ENCODE measurements around the gene MAD1L1. TPM values are rescaled to one million over a fixed set of nuclear protein-coding genes. Genes with fewer than 3 reads are reported as not detected.

The MAD1L1 gene
- total RNA-seq, 2 donors from 2014 or later: 59.1 to 61.4 TPM

- peaks cover 4% of the 10 kb centered on the region for H3K36me3 ChIP-seq (ENCODE audit: control insufficient read depth, insufficient read depth, low read length)
- H3K27me3 ChIP-seq (ENCODE audit: control insufficient read depth, insufficient read depth, low read length, poor library complexity, severe bottlenecking): no peaks in the 10 kb centered on the region
- H3K4me3 ChIP-seq (ENCODE audit: low read length): no peak overlapping the region
- 94 to 95% methylated on average over 10 to 12 of the region's 12 CpGs for WGBS, 2 experiments (ENCODE audit: insufficient coverage in 1 of 2, insufficient read length in 1 of 2)
- TF ChIP-seq, protein P1, sequence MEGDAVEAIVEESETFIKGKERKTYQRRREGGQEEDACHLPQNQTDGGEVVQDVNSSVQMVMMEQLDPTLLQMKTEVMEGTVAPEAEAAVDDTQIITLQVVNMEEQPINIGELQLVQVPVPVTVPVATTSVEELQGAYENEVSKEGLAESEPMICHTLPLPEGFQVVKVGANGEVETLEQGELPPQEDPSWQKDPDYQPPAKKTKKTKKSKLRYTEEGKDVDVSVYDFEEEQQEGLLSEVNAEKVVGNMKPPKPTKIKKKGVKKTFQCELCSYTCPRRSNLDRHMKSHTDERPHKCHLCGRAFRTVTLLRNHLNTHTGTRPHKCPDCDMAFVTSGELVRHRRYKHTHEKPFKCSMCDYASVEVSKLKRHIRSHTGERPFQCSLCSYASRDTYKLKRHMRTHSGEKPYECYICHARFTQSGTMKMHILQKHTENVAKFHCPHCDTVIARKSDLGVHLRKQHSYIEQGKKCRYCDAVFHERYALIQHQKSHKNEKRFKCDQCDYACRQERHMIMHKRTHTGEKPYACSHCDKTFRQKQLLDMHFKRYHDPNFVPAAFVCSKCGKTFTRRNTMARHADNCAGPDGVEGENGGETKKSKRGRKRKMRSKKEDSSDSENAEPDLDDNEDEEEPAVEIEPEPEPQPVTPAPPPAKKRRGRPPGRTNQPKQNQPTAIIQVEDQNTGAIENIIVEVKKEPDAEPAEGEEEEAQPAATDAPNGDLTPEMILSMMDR (conservative IDR thresholded peaks at IDR 0.05): no peak
- H3K27ac ChIP-seq (ENCODE audit: low read depth, low read length): peak overlapping the region; percentile 97
- Mint-ChIP-seq H3K27me3 (ENCODE audit: insufficient read depth) (no peaks in the 10 kb centered on the region), H3K4me3 (no peak overlapping the region), H3K36me3 (ENCODE audit: low read depth) (peaks cover 6% of the 10 kb centered on the region), H3K27ac (peak overlapping the region; percentile 72), H3K9me3 (no peaks in the 10 kb centered on the region), H3K4me1 (peaks cover 27% of the 10 kb centered on the region)
- peaks cover 7% of the 10 kb centered on the region for H3K4me1 ChIP-seq (ENCODE audit: control insufficient read depth, insufficient read depth, low read length)
- peak; percentile 63 for DNase-seq
- no peak overlapping the region for H3K9ac ChIP-seq (ENCODE audit: extremely low read depth, low read length, poor library complexity, severe bottlenecking)
- no peaks in the 10 kb centered on the region for H3K9me3 ChIP-seq (ENCODE audit: control insufficient read depth, low read length)
Measured at GRCh38 chr7:2106440-2106839, 126.3 kb downstream of the MAD1L1 start.

DNA sequence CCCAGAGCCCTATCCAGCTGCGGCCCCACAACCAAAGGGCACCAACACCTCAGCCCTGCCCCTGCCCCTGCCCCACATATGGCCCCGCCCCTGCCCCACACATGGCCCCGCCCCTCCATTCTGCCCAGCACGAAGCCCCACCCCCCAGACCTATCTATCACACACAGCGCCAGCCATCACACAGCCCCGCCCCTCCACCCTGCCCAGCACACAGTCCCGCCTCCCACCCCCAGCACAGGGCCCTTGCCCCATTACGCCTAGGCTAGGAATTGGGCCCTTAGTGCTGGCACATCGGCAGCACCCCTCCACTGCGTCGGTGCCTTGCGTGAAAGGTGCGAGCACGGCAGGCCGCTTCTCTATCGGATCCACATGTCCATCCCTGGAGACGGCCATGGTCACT is 126.8 kb downstream of the MAD1L1 start:
- Mint-ChIP-seq H3K4me1 (peaks cover 26% of the 10 kb centered on the region), H3K27me3 (ENCODE audit: insufficient read depth) (no peaks in the 10 kb centered on the region), H3K27ac (peak overlapping the region; percentile 78), H3K4me3 (no peak overlapping the region), H3K36me3 (ENCODE audit: low read depth) (peaks cover 6% of the 10 kb centered on the region), H3K9me3 (no peaks in the 10 kb centered on the region)
- no peak overlapping the region for H3K27ac ChIP-seq (ENCODE audit: low read depth, low read length)
- H3K36me3 ChIP-seq (ENCODE audit: control insufficient read depth, insufficient read depth, low read length): peaks cover 4% of the 10 kb centered on the region
- H3K9ac ChIP-seq (ENCODE audit: extremely low read depth, low read length, poor library complexity, severe bottlenecking): no peak overlapping the region
- H3K4me3 ChIP-seq (ENCODE audit: low read length): no peak overlapping the region
- WGBS, 2 experiments (ENCODE audit: insufficient coverage in 1 of 2, insufficient read length in 1 of 2): 92 to 100% methylated on average over 3 to 17 of the region's 17 CpGs
- TF ChIP-seq, protein P1 (conservative IDR thresholded peaks at IDR 0.05): no peak
- H3K27me3 ChIP-seq (ENCODE audit: control insufficient read depth, insufficient read depth, low read length, poor library complexity, severe bottlenecking): no peaks in the 10 kb centered on the region
- DNase-seq: peak; percentile 86
- H3K9me3 ChIP-seq (ENCODE audit: control insufficient read depth, low read length): no peaks in the 10 kb centered on the region
- peaks cover 7% of the 10 kb centered on the region for H3K4me1 ChIP-seq (ENCODE audit: control insufficient read depth, insufficient read depth, low read length)

DNA sequence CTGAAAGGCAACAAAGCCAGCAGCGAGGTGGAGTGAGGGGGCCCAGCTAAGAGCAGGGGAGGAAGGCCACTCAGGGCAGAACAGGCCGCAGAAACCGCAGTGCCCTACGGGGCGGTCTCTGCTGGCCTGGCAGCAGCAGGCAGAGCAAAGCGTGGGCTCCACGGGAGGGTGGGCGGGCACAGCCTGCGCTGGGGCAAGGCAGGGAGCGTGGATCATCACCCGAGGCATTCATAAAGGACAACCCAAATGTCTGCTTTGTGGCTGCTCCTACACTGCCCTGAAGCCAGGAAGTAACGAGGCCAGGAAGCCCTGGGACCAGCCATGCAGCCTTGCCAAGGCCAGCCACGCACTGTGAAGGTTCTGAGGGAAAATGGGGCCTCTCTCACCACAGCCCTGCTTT is 127.5 kb downstream of the MAD1L1 start:
- Histone ChIP-seq H3K4me3 (ENCODE audit: low read length) (no peak overlapping the region), H3K36me3 (ENCODE audit: control insufficient read depth, insufficient read depth, low read length) (peaks cover 4% of the 10 kb centered on the region), H3K4me1 (ENCODE audit: control insufficient read depth, insufficient read depth, low read length) (peaks cover 7% of the 10 kb centered on the region), H3K27me3 (ENCODE audit: control insufficient read depth, insufficient read depth, low read length, poor library complexity, severe bottlenecking) (no peaks in the 10 kb centered on the region), H3K9me3 (ENCODE audit: control insufficient read depth, low read length) (no peaks in the 10 kb centered on the region), H3K27ac (ENCODE audit: low read depth, low read length) (peak overlapping the region; percentile 88), H3K9ac (ENCODE audit: extremely low read depth, low read length, poor library complexity, severe bottlenecking) (no peak overlapping the region)
- TF ChIP-seq, protein P1 (conservative IDR thresholded peaks at IDR 0.05): no peak
- Mint-ChIP-seq H3K27me3 (ENCODE audit: insufficient read depth) (no peaks in the 10 kb centered on the region), H3K36me3 (ENCODE audit: low read depth) (peaks cover 6% of the 10 kb centered on the region), H3K9me3 (no peaks in the 10 kb centered on the region), H3K4me3 (no peak overlapping the region), H3K4me1 (peaks cover 23% of the 10 kb centered on the region), H3K27ac (peak overlapping the region; percentile 87)
- no peak for DNase-seq
- 95 to 96% methylated on average over 10 to 13 of the region's 13 CpGs for WGBS, 2 experiments (ENCODE audit: insufficient coverage in 1 of 2, insufficient read length in 1 of 2)

All from endodermal cell (in vitro differentiated cells).